GM10266 (cell line): Measurements from ENCODE around the gene EZH2.

Source experiments
- DNase-seq: peaks from one replicate; pipeline ENCODE4 v3.0.0; 2012; ENCODE audit errors: extremely low spot score
- CTCF ChIP-seq: IDR thresholded peaks from 2 replicates; pipeline ENCODE4 v1.5.1; 2012; ENCODE audit warnings: mild to moderate bottlenecking, low read depth; ENCODE audit not compliant: control insufficient read depth, insufficient read depth; ENCODE audit errors: missing control alignments

The EZH2 gene

GRCh38 chr7:148803094-148803493 lies 81.0 kb downstream of the EZH2 start:
- no peak for TF ChIP-seq CTCF
- no peak for DNase-seq

- TF ChIP-seq CTCF, result no peak
- no peak for DNase-seq
Observed at GRCh38 chr7:148802101-148802493, 82.0 kb downstream of the EZH2 start.

GRCh38 chr7:148800677-148801076 lies 83.4 kb downstream of the EZH2 start:
- no peak for TF ChIP-seq CTCF
- no peak for DNase-seq

- DNase-seq, result no peak
- no peak for TF ChIP-seq CTCF
Observed at GRCh38 chr7:148799893-148800555, 84.1 kb downstream of the EZH2 start.

GRCh38 chr7:148796841-148797240 lies 87.2 kb downstream of the EZH2 start:
- TF ChIP-seq CTCF, result no peak

GRCh38 chr7:148794476-148794875 lies 89.6 kb downstream of the EZH2 start:
- no peak for TF ChIP-seq CTCF
- DNase-seq, result no peak

More at GRCh38 chr7:148796841-148797240, 87.2 kb downstream of the EZH2 start:
- no peak for DNase-seq

- DNase-seq, result no peak
- TF ChIP-seq CTCF, result no peak
Observed at GRCh38 chr7:148793590-148793989, 90.5 kb downstream of the EZH2 start.
